Spleen (tissue), 11 donors: ENCODE data around the gene RTCA. TPM values are rescaled to one million over a fixed set of nuclear protein-coding genes. Genes with fewer than 3 reads are reported as not detected.
"Not testable (repeated sequence)": the region's sequence is repeated elsewhere in the genome, so short reads cannot be mapped to it uniquely, and the experiment has no call there.

Source experiments
- DNase-seq: peaks from one replicate; pipeline ENCODE4 v3.0.0-alpha.2; 2020
- H3K27ac ChIP-seq, 8 donors: fragments of 200-600 bp; sonication (generic) in 7 of 8; 1 replicate in 4 of 8; 2 replicates in 4 of 8; pipeline versions ENCODE4 v1.5.0 to v1.8.0; 2016 to 2021; ENCODE audit warnings: inconsistent platforms in 4 of 8, mild to moderate bottlenecking in 4 of 8, moderate library complexity in 1 of 8
- H3K27me3 ChIP-seq, 7 donors: fragments of 200-600 bp; sonication (generic) in 6 of 7; replicated peaks in 1 of 7; 1 replicate in 4 of 7; 2 replicates in 3 of 7; pipeline versions ENCODE4 v1.5.0 to v1.8.0; 2016 to 2021; ENCODE audit warnings: inconsistent platforms in 3 of 7, mild to moderate bottlenecking in 1 of 7
- H3K36me3 ChIP-seq, 6 donors: fragments of 200-600 bp; sonication (generic) in 5 of 6; 1 replicate in 4 of 6; 2 replicates in 2 of 6; pipeline versions ENCODE4 v1.5.0 to v1.8.0; 2016 to 2021; ENCODE audit warnings: inconsistent platforms in 2 of 6
- H3K4me1 ChIP-seq, 6 donors: fragments of 200-600 bp; sonication (generic) in 5 of 6; 1 replicate in 3 of 6; 2 replicates in 3 of 6; pipeline versions ENCODE4 v1.5.0 to v1.8.0; 2016 to 2021; ENCODE audit warnings: inconsistent platforms in 3 of 6
- H3K4me3 ChIP-seq, 8 donors: fragments of 200-600 bp; sonication (generic) in 7 of 8; 1 replicate in 4 of 8; 2 replicates in 4 of 8; pipeline versions ENCODE4 v1.5.0 to v1.8.0; 2016 to 2021; ENCODE audit warnings: inconsistent platforms in 4 of 8, mild to moderate bottlenecking in 4 of 8, moderate library complexity in 2 of 8
- H3K9me3 ChIP-seq, 8 donors: fragments of 200-600 bp; sonication (generic) in 7 of 8; 1 replicate in 4 of 8; 2 replicates in 4 of 8; pipeline versions ENCODE4 v1.5.0 to v1.8.0; 2016 to 2021; ENCODE audit warnings: inconsistent platforms in 4 of 8
- CTCF ChIP-seq, 11 experiments: fragments of 200-600 bp in 7 of 11; fragments of 450-650 bp in 4 of 11; sonication (generic) in 4 of 11; IDR thresholded peaks in 8 of 11; conservative IDR thresholded peaks in 3 of 11; 1 replicate in 7 of 11; 2 replicates in 4 of 11; pipeline versions ENCODE4 v1.4.0 to v1.8.0; 2016 to 2021; ENCODE audit warnings: antibody characterized with exemption in 11 of 11, inconsistent platforms in 4 of 11, mild to moderate bottlenecking in 1 of 11
- POLR2A ChIP-seq, 3 donors: fragments of 450-650 bp; IDR thresholded peaks; one replicate each; pipeline ENCODE4 v1.5.1; 2017; ENCODE audit warnings: antibody characterized with exemption in 3 of 3, mild to moderate bottlenecking in 1 of 3
- POLR2AphosphoS5 ChIP-seq, 3 donors: sonication (generic); formaldehyde crosslinking; IDR thresholded peaks; one replicate each; pipeline ENCODE4 v1.5.1; 2017; ENCODE audit warnings: antibody characterized with exemption in 3 of 3
- WGBS, 5 donors: extraction: QIAGEN DNeasy Blood & Tissue Kit in 3 of 5; methylation state at CpG; one replicate each; pipeline versions ENCODE4 v1.1.5 to v1.1.7; 2013 to 2018; 5-methylcytosine and 5-hydroxymethylcytosine counted together
- intact Hi-C: fragments of 100-400 bp; cut with DNase I; formaldehyde crosslinking; loops from one replicate; pipeline ENCODE4 v1.15.0; 2023; ENCODE audit warnings: low total_unique reads
- polyA plus RNA-seq, 3 donors: library from polyadenylated mRNA; stranded (reverse); fragments of 200-250 nt; gene quantifications; one replicate each; pipeline ENCODE4 v1.2.1, GENCODE V29; 2013
- total RNA-seq, 7 donors: library from RNA; depleted of rRNA in 3 of 7; stranded (reverse); fragments of >200 nt in 3 of 7; fragmentation: NEBNext Ultra II Directional in 4 of 7; extraction: Animal tissue kit (Norgen Biotek cat#: 25700) in 4 of 7; gene quantifications; one replicate each; pipeline versions ENCODE4 v1.1.0 to v1.2.1, GENCODE V29; 2016 to 2021
- donor health status: healthy with polysubstance abuse.
- donor health status: DM: no; HTN: no; CAD: no; lungs with moderate emphysema.
- donor health status: DM: no; HTN: no; CAD: no.
- donor health status: Bipolar disorder and iron deficiency.
- donor health status: healthy.
- donor health status: DM: no; HTN: no; CAD: no.
- donor health status: DM: yes; HTN: yes; CAD: no.

Gene RTCA
- total and polyA plus RNA-seq, 10 donors = 19.7 to 42.6 (median 30.0) TPM

GRCh38 chr1:100231721-100232120 is 34.3 kb upstream of the RTCA start:
- intact Hi-C loops = no loop called here
- DNase-seq = no peak
- Histone ChIP-seq H3K9me3 (no peaks in the 10 kb centered on the region), H3K27ac (no peak overlapping the region), H3K27me3 (no peaks in the 10 kb centered on the region), H3K36me3 (peaks cover 0 to 100% (median 30%) of the 10 kb centered on the region in 6 donors), H3K4me3 (no peak overlapping the region), H3K4me1 (no peaks in the 10 kb centered on the region)
- TF ChIP-seq POLR2A (IDR thresholded peaks at IDR 0.05) = no peak
- no peak for TF ChIP-seq CTCF (IDR thresholded peaks at IDR 0.05 in 8 of 11, conservative IDR thresholded peaks at IDR 0.05 in 3 of 11)
- TF ChIP-seq POLR2AphosphoS5 (IDR thresholded peaks at IDR 0.05) = no peak
- WGBS, 5 donors = 96 to 99% (median 97%) methylated on average over 2 of the region's 2 CpGs

GRCh38 chr1:100232156-100232555 is 33.9 kb upstream of the RTCA start:
- Histone ChIP-seq H3K4me3 (no peak overlapping the region), H3K27me3 (no peaks in the 10 kb centered on the region), H3K27ac (no peak overlapping the region), H3K36me3 (peaks cover 0 to 100% (median 32%) of the 10 kb centered on the region in 6 donors), H3K4me1 (no peaks in the 10 kb centered on the region), H3K9me3 (no peaks in the 10 kb centered on the region)
- WGBS, 5 donors = 95 to 100% (median 96%) methylated on average over 1 of the region's 1 CpG
- DNase-seq = no peak
- intact Hi-C loops = no loop called here
- TF ChIP-seq POLR2AphosphoS5 (IDR thresholded peaks at IDR 0.05) (no peak), CTCF (IDR thresholded peaks at IDR 0.05 in 8 of 11, conservative IDR thresholded peaks at IDR 0.05 in 3 of 11) (no peak), POLR2A (IDR thresholded peaks at IDR 0.05) (no peak)

DNA sequence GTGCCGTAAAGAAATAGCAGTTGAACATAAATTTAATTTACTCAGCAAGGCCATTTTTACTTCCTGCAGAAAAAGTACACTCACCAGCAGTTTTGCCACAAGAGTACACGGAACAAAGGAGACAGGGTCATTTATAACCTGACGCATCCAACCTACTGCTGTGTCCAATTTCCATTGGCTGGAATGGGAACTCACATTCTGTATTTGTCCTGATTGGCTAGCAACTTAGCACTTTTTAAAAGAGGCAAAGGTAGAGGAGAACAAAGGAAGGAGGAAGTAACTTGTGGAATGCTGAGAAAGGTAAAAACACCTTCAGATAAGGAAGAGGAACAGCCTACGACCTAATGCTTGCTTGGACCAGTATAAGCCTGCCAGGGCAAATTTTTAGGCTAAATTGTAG is 32.5 kb upstream of the RTCA start:
- intact Hi-C loops, H3K27me3 ChIP-seq, H3K9me3 ChIP-seq, H3K27ac ChIP-seq, H3K4me1 ChIP-seq, DNase-seq, H3K4me3 ChIP-seq: not testable (repeated sequence)
- 76 to 83% (median 82%) methylated on average over 4 of the region's 4 CpGs for WGBS, 5 donors
- H3K36me3 ChIP-seq = peaks cover 0 to 97% (median 29%) of the 10 kb centered on the region in 6 donors

GRCh38 chr1:100234432-100234831 is 31.6 kb upstream of the RTCA start:
- 92 to 97% (median 94%) methylated on average over 1 of the region's 1 CpG for WGBS, 5 donors
- no peaks in the 10 kb centered on the region for H3K9me3 ChIP-seq
- peaks cover 0 to 97% (median 30%) of the 10 kb centered on the region in 6 donors for H3K36me3 ChIP-seq
- DNase-seq = no peak
- no peak overlapping the region for H3K4me3 ChIP-seq
- H3K27me3 ChIP-seq = no peaks in the 10 kb centered on the region
- no peak overlapping the region for H3K27ac ChIP-seq
- H3K4me1 ChIP-seq = no peaks in the 10 kb centered on the region
- TF ChIP-seq CTCF (IDR thresholded peaks at IDR 0.05 in 8 of 11, conservative IDR thresholded peaks at IDR 0.05 in 3 of 11) (no peak), POLR2AphosphoS5 (IDR thresholded peaks at IDR 0.05) (no peak), POLR2A (IDR thresholded peaks at IDR 0.05) (no peak)
- intact Hi-C loops = no loop called here

DNA sequence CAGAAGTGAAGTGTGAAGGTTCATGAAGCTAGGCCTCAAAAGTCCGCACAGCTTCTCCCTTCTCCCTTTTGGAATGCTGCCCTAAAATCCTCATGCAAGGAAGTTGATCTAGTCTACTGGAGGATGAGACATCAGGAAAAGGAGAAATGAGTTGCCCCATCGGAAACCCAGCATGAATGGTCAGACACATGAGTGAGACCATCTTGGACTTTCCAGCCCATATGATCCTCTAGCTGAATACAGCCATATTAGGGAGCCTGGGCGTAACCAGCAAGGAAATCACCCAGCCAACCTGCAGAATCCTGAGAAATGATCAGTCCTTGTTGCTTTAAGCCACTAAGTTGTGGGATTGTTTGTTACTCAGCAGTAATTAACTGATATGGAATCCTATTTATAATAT is 28.9 kb upstream of the RTCA start:
- intact Hi-C loops = no loop called here
- Histone ChIP-seq H3K36me3 (peaks cover 0 to 86% (median 25%) of the 10 kb centered on the region in 6 donors), H3K9me3 (no peaks in the 10 kb centered on the region), H3K27me3 (no peaks in the 10 kb centered on the region), H3K4me1 (no peaks in the 10 kb centered on the region), H3K4me3 (no peak overlapping the region), H3K27ac (no peak overlapping the region)
- WGBS, 5 donors = 95 to 100% (median 98%) methylated on average over 3 of the region's 3 CpGs
- TF ChIP-seq POLR2AphosphoS5 (IDR thresholded peaks at IDR 0.05) (no peak), POLR2A (IDR thresholded peaks at IDR 0.05) (no peak), CTCF (IDR thresholded peaks at IDR 0.05 in 8 of 11, conservative IDR thresholded peaks at IDR 0.05 in 3 of 11) (no peak)
- DNase-seq = no peak
